Measurements from ENCODE around the gene TCF4.

DNA sequence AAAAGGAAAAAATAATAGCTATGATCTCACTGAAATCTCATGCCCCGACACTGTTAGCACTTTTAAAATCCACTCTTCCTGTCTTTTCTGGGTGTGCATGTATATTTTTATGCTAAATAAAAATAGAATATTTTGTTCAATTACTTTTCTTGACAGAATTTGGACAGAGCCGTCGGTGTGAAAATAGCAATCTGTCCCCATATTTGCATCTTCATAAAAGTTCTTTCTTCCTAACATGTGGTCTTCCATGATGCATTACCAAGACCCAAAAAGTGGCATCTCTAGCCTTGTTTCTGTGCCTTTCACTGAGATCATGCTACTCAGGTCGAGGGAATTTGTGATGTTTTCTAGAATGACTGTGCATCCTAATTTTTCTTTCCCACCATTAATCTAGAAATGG is 329.9 kb downstream of the TCF4 start:
- TF ChIP-seq, protein P1, sequence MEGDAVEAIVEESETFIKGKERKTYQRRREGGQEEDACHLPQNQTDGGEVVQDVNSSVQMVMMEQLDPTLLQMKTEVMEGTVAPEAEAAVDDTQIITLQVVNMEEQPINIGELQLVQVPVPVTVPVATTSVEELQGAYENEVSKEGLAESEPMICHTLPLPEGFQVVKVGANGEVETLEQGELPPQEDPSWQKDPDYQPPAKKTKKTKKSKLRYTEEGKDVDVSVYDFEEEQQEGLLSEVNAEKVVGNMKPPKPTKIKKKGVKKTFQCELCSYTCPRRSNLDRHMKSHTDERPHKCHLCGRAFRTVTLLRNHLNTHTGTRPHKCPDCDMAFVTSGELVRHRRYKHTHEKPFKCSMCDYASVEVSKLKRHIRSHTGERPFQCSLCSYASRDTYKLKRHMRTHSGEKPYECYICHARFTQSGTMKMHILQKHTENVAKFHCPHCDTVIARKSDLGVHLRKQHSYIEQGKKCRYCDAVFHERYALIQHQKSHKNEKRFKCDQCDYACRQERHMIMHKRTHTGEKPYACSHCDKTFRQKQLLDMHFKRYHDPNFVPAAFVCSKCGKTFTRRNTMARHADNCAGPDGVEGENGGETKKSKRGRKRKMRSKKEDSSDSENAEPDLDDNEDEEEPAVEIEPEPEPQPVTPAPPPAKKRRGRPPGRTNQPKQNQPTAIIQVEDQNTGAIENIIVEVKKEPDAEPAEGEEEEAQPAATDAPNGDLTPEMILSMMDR (IDR thresholded peaks at IDR 0.05) = no peak
- no peak for TF ChIP-seq POLR2A (IDR thresholded peaks at IDR 0.05)
- TF ChIP-seq POLR2AphosphoS5 (IDR thresholded peaks at IDR 0.05) = no peak
- TF ChIP-seq EP300 (IDR thresholded peaks at IDR 0.05; ENCODE audit: low read depth) = no peak
